Measurements from ENCODE around the gene NCKAP5.
A peak's percentile ranks its signal among the peaks of the same experiment; 100 is the strongest.

The NCKAP5 gene

DNA sequence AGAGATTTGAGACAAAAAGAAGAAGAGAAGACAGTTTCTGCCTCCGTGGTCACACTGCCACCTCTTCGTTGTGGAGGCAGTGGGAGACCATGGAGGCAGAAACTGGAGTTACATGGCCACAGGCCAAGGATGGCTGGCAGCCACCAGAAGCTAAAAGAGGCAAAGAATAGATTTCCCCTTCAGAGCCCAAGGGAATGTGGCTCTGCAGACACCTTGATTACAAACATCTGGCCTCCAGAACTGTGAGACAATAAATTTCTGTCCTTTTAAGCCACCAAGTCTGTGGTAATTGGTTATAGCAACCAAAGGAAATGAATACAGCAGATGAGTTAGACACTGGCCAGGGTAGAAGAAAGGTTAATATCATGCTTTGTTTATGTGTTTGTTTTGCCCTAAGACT lies 477.9 kb downstream of the NCKAP5 start:
- Histone ChIP-seq H3K4me1 (ENCODE audit: control insufficient read depth in 1 of 2, insufficient read depth in 2 of 2, low read length in 2 of 2) (peaks cover 0 to 2% of the 10 kb centered on the region in 2 experiments), H3K18ac (ENCODE audit: low read length) (no peak overlapping the region), H2BK120ac (ENCODE audit: insufficient read depth, low read length, poor library complexity) (no peak overlapping the region), H3K27me3 (ENCODE audit: insufficient read depth, low read length) (no peaks in the 10 kb centered on the region), H2AFZ (ENCODE audit: insufficient read depth, low read length, poor library complexity) (no peak overlapping the region), H3K9ac (ENCODE audit: low read length) (no peak overlapping the region), H3K4ac (ENCODE audit: low read depth, low read length) (no peak overlapping the region), H3K36me3 (ENCODE audit: control insufficient read depth in 1 of 2, insufficient read depth in 2 of 2, low read length in 2 of 2) (no peaks in the 10 kb centered on the region), H3K27ac (ENCODE audit: low read depth, low read length) (no peak overlapping the region), H2AK5ac (ENCODE audit: low read length) (no peak overlapping the region), H3K79me2 (ENCODE audit: control insufficient read depth, insufficient read depth, low read length, poor library complexity) (no peaks in the 10 kb centered on the region), H4K8ac (ENCODE audit: low read depth, low read length) (no peak overlapping the region), H2BK5ac (ENCODE audit: low read depth, low read length, poor library complexity) (no peak overlapping the region), H3K4me3 (ENCODE audit: low read depth, low read length) (no peak overlapping the region), H3K14ac (ENCODE audit: low read length) (no peak overlapping the region), H3K9me3 (ENCODE audit: insufficient read depth, low read depth, low read length) (no peaks in the 10 kb centered on the region), H4K91ac (ENCODE audit: low read depth, low read length) (no peak overlapping the region), H3K4me2 (ENCODE audit: low read length) (no peak overlapping the region), H3K79me1 (ENCODE audit: low read length) (no peaks in the 10 kb centered on the region), H4K12ac (ENCODE audit: low read depth, low read length) (no peak overlapping the region), H2BK12ac (ENCODE audit: low read length) (no peak overlapping the region), H3K23ac (ENCODE audit: low read length) (no peak overlapping the region)
- DNase-seq, result no peak
- WGBS (ENCODE audit: extremely low coverage, insufficient coverage, insufficient read length), result no CpG with 5 or more reads among the region's 2 CpGs

DNA sequence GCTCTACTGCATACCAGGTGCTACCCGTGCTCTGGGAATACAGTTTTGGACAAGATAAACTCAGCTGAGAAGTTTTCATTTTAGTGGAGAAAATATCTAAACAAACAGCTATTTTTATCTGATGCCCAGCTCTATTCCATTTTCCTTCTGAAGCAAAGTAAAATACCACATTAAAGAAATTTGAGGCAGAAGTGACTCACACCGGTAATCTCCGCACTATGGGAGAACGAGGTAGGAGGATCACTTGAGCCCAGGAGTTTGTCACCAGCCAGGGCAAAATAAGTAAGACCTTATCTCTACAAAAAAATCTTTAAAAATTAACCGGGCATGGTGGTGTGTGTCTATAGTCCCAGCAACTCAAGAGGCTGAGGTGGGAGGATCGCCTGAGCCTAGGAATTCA lies 482.1 kb downstream of the NCKAP5 start:
- no peaks in the 10 kb centered on the region for H3K79me1 ChIP-seq (ENCODE audit: low read length)
- no peak overlapping the region for H3K23ac ChIP-seq (ENCODE audit: low read length)
- no peak overlapping the region for H2AFZ ChIP-seq (ENCODE audit: insufficient read depth, low read length, poor library complexity)
- no peaks in the 10 kb centered on the region for H3K27me3 ChIP-seq (ENCODE audit: insufficient read depth, low read length)
- no peak overlapping the region for H4K12ac ChIP-seq (ENCODE audit: low read depth, low read length)
- H3K9ac ChIP-seq (ENCODE audit: low read length), result no peak overlapping the region
- H3K36me3 ChIP-seq (ENCODE audit: control insufficient read depth in 1 of 2, insufficient read depth in 2 of 2, low read length in 2 of 2), result no peaks in the 10 kb centered on the region
- no peak overlapping the region for H3K4ac ChIP-seq (ENCODE audit: low read depth, low read length)
- no peak overlapping the region for H2BK12ac ChIP-seq (ENCODE audit: low read length)
- no peaks in the 10 kb centered on the region for H3K79me2 ChIP-seq (ENCODE audit: control insufficient read depth, insufficient read depth, low read length, poor library complexity)
- no peak overlapping the region for H3K14ac ChIP-seq (ENCODE audit: low read length)
- H3K4me1 ChIP-seq (ENCODE audit: control insufficient read depth in 1 of 2, insufficient read depth in 2 of 2, low read length in 2 of 2), result peaks cover 0 to 2% of the 10 kb centered on the region in 2 experiments
- no peak overlapping the region for H3K27ac ChIP-seq (ENCODE audit: low read depth, low read length)
- H3K9me3 ChIP-seq (ENCODE audit: insufficient read depth, low read depth, low read length), result peaks cover 1% of the 10 kb centered on the region
- no peak overlapping the region for H3K18ac ChIP-seq (ENCODE audit: low read length)
- no peak overlapping the region for H4K8ac ChIP-seq (ENCODE audit: low read depth, low read length)
- no peak overlapping the region for H2BK120ac ChIP-seq (ENCODE audit: insufficient read depth, low read length, poor library complexity)
- H3K4me2 ChIP-seq (ENCODE audit: low read length), result no peak overlapping the region
- no peak overlapping the region for H3K4me3 ChIP-seq (ENCODE audit: low read depth, low read length)
- DNase-seq, result peak; percentile 55 to 67
- no peak overlapping the region for H4K91ac ChIP-seq (ENCODE audit: low read depth, low read length)
- no CpG with 5 or more reads among the region's 6 CpGs for WGBS (ENCODE audit: extremely low coverage, insufficient coverage, insufficient read length)
- H2AK5ac ChIP-seq (ENCODE audit: low read length), result no peak overlapping the region
- no peak overlapping the region for H2BK5ac ChIP-seq (ENCODE audit: low read depth, low read length, poor library complexity)

DNA sequence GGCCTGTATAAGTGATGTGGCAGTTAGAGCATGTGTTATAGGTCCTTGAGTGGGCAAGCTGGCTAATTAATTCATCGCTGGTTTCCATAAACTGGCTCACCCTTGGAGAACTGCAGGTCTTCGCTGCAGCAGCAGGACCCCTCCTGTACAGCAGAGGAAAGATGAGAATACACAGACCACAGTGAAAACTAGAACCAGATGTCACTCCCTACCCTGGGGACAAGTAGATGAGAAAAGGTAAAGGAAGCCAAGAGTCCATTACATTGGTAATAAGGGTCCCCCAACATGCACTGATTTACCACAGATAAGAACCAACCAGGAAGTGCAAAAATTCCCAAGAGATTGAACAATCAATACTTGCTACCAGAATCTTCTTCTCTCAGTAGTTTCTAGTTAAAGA lies 482.6 kb downstream of the NCKAP5 start:
- Histone ChIP-seq H2BK120ac (ENCODE audit: insufficient read depth, low read length, poor library complexity) (no peak overlapping the region), H3K18ac (ENCODE audit: low read length) (no peak overlapping the region), H3K14ac (ENCODE audit: low read length) (no peak overlapping the region), H2BK12ac (ENCODE audit: low read length) (no peak overlapping the region), H2AFZ (ENCODE audit: insufficient read depth, low read length, poor library complexity) (no peak overlapping the region), H3K4me3 (ENCODE audit: low read depth, low read length) (no peak overlapping the region), H3K27ac (ENCODE audit: low read depth, low read length) (no peak overlapping the region), H2BK5ac (ENCODE audit: low read depth, low read length, poor library complexity) (no peak overlapping the region), H2AK5ac (ENCODE audit: low read length) (no peak overlapping the region), H3K9me3 (ENCODE audit: insufficient read depth, low read depth, low read length) (peaks cover 1% of the 10 kb centered on the region), H3K4ac (ENCODE audit: low read depth, low read length) (no peak overlapping the region), H4K12ac (ENCODE audit: low read depth, low read length) (no peak overlapping the region), H3K79me2 (ENCODE audit: control insufficient read depth, insufficient read depth, low read length, poor library complexity) (no peaks in the 10 kb centered on the region), H4K91ac (ENCODE audit: low read depth, low read length) (no peak overlapping the region), H3K4me2 (ENCODE audit: low read length) (no peak overlapping the region), H3K4me1 (ENCODE audit: control insufficient read depth in 1 of 2, insufficient read depth in 2 of 2, low read length in 2 of 2) (peaks cover 0 to 2% of the 10 kb centered on the region in 2 experiments), H3K27me3 (ENCODE audit: insufficient read depth, low read length) (no peaks in the 10 kb centered on the region), H3K23ac (ENCODE audit: low read length) (no peak overlapping the region), H3K36me3 (ENCODE audit: control insufficient read depth in 1 of 2, insufficient read depth in 2 of 2, low read length in 2 of 2) (no peaks in the 10 kb centered on the region), H3K9ac (ENCODE audit: low read length) (no peak overlapping the region), H4K8ac (ENCODE audit: low read depth, low read length) (no peak overlapping the region), H3K79me1 (ENCODE audit: low read length) (no peaks in the 10 kb centered on the region)
- no peak for DNase-seq
- WGBS (ENCODE audit: extremely low coverage, insufficient coverage, insufficient read length), result no CpG with 5 or more reads among the region's 2 CpGs

- H2BK120ac ChIP-seq (ENCODE audit: insufficient read depth, low read length, poor library complexity), result no peak overlapping the region
- WGBS (ENCODE audit: extremely low coverage, insufficient coverage, insufficient read length), result no CpG with 5 or more reads among the region's 1 CpG
Measured at GRCh38 chr2:133082034-133082433, 486.2 kb downstream of the NCKAP5 start.

More at GRCh38 chr2:133082034-133082433, 486.2 kb downstream of the NCKAP5 start:
- H3K27ac ChIP-seq (ENCODE audit: low read depth, low read length), result no peak overlapping the region
- H3K4ac ChIP-seq (ENCODE audit: low read depth, low read length), result no peak overlapping the region
- no peak overlapping the region for H4K12ac ChIP-seq (ENCODE audit: low read depth, low read length)
- no peak overlapping the region for H3K18ac ChIP-seq (ENCODE audit: low read length)
- no peak overlapping the region for H4K91ac ChIP-seq (ENCODE audit: low read depth, low read length)
- H2AK5ac ChIP-seq (ENCODE audit: low read length), result no peak overlapping the region
- no peak overlapping the region for H4K8ac ChIP-seq (ENCODE audit: low read depth, low read length)
- H3K4me2 ChIP-seq (ENCODE audit: low read length), result no peak overlapping the region
- H3K4me3 ChIP-seq (ENCODE audit: low read depth, low read length), result no peak overlapping the region
- H3K14ac ChIP-seq (ENCODE audit: low read length), result no peak overlapping the region
- H3K79me1 ChIP-seq (ENCODE audit: low read length), result no peaks in the 10 kb centered on the region
- H3K36me3 ChIP-seq (ENCODE audit: control insufficient read depth in 1 of 2, insufficient read depth in 2 of 2, low read length in 2 of 2), result no peaks in the 10 kb centered on the region
- no peak overlapping the region for H2BK12ac ChIP-seq (ENCODE audit: low read length)
- no peak overlapping the region for H2AFZ ChIP-seq (ENCODE audit: insufficient read depth, low read length, poor library complexity)
- no peaks in the 10 kb centered on the region for H3K79me2 ChIP-seq (ENCODE audit: control insufficient read depth, insufficient read depth, low read length, poor library complexity)
- DNase-seq, result no peak
- no peak overlapping the region for H3K9ac ChIP-seq (ENCODE audit: low read length)
- peaks cover 1% of the 10 kb centered on the region for H3K9me3 ChIP-seq (ENCODE audit: insufficient read depth, low read depth, low read length)
- H3K4me1 ChIP-seq (ENCODE audit: control insufficient read depth in 1 of 2, insufficient read depth in 2 of 2, low read length in 2 of 2), result peaks cover 0 to 2% of the 10 kb centered on the region in 2 experiments
- no peak overlapping the region for H3K23ac ChIP-seq (ENCODE audit: low read length)
- no peak overlapping the region for H2BK5ac ChIP-seq (ENCODE audit: low read depth, low read length, poor library complexity)
- no peaks in the 10 kb centered on the region for H3K27me3 ChIP-seq (ENCODE audit: insufficient read depth, low read length)
